Sigmoid colon (tissue), 3 donors: ENCODE results near the gene SIK2.

ENCODE experiments used
- POLR2A ChIP-seq, 2 donors: fragments of 450-650 bp; IDR thresholded peaks; one replicate each; pipeline ENCODE4 v1.6.1; 2016; ENCODE audit warnings: antibody characterized with exemption in 2 of 2, mild to moderate bottlenecking in 2 of 2, moderate library complexity in 2 of 2
- TF ChIP-seq, protein P1 (sequence below), 4 experiments: fragments of 450-650 bp in 3 of 4; fragments of 200-600 bp in 1 of 4; IDR thresholded peaks; one replicate each; pipeline ENCODE4 v1.5.1; 2016 to 2019; ENCODE audit warnings: antibody characterized with exemption in 4 of 4, mild to moderate bottlenecking in 3 of 4, moderate library complexity in 2 of 4

DNA sequence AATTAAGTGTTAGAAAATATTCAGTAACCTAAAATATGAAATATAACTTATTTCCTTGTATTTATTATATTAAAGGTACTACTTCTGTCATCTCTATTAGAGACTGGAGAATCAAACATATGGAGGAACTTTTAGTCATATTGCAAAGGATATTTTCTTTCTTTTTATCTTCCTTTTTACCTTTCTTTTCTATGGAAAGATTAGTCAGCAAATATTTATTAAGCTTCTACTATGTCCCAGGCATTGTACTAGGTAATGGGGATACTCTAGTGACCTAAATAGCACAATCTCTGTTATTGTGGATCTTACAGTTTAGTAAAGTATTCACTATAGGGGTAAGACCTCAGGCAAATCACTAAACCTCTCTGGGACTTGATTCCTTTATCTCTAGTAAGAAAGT, 18.3 kb downstream of the SIK2 start:
- TF ChIP-seq, protein P1, sequence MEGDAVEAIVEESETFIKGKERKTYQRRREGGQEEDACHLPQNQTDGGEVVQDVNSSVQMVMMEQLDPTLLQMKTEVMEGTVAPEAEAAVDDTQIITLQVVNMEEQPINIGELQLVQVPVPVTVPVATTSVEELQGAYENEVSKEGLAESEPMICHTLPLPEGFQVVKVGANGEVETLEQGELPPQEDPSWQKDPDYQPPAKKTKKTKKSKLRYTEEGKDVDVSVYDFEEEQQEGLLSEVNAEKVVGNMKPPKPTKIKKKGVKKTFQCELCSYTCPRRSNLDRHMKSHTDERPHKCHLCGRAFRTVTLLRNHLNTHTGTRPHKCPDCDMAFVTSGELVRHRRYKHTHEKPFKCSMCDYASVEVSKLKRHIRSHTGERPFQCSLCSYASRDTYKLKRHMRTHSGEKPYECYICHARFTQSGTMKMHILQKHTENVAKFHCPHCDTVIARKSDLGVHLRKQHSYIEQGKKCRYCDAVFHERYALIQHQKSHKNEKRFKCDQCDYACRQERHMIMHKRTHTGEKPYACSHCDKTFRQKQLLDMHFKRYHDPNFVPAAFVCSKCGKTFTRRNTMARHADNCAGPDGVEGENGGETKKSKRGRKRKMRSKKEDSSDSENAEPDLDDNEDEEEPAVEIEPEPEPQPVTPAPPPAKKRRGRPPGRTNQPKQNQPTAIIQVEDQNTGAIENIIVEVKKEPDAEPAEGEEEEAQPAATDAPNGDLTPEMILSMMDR (IDR thresholded peaks at IDR 0.05), result no peak
- no peak for TF ChIP-seq POLR2A (IDR thresholded peaks at IDR 0.05)
